Transverse colon (tissue), 4 donors: ENCODE measurements around the gene MDFI. TPM values are rescaled to one million over a fixed set of nuclear protein-coding genes. Genes with fewer than 3 reads are reported as not detected.

Source experiments
- DNase-seq: peaks from one replicate; pipeline ENCODE4 v3.0.0-alpha.2; 2019
- H3K27ac ChIP-seq, 4 donors: fragments of 200-600 bp; sonication (generic); 2 replicates each; pipeline ENCODE4 v1.5.1; 2016 to 2018; ENCODE audit warnings: inconsistent platforms in 4 of 4
- H3K27me3 ChIP-seq: fragments of 200-600 bp; sonication (generic); 2 replicates; pipeline ENCODE4 v1.5.1; 2017; ENCODE audit warnings: inconsistent platforms
- H3K36me3 ChIP-seq, 4 donors: fragments of 200-600 bp; sonication (generic); 2 replicates each; pipeline ENCODE4 v1.5.1; 2017 to 2019; ENCODE audit warnings: inconsistent platforms in 4 of 4
- H3K4me1 ChIP-seq, 4 donors: fragments of 200-600 bp; sonication (generic); 2 replicates each; pipeline ENCODE4 v1.5.1; 2017 to 2020; ENCODE audit warnings: inconsistent platforms in 4 of 4
- H3K4me3 ChIP-seq, 4 donors: fragments of 200-600 bp; sonication (generic); 1 replicate in 1 of 4; 2 replicates in 3 of 4; pipeline versions ENCODE4 v1.5.1 to v1.6.1; 2017 to 2019; ENCODE audit warnings: inconsistent platforms in 4 of 4
- H3K9me3 ChIP-seq, 2 donors: fragments of 200-600 bp; sonication (generic); 2 replicates each; pipeline ENCODE4 v1.5.1; 2017 to 2019; ENCODE audit warnings: inconsistent platforms in 2 of 2
- EP300 ChIP-seq: sonication (generic); formaldehyde crosslinking; IDR thresholded peaks from one replicate; pipeline ENCODE4 v1.6.1; 2017; ENCODE audit warnings: antibody characterized with exemption, low read depth
- POLR2A ChIP-seq: fragments of 450-650 bp; IDR thresholded peaks from one replicate; pipeline ENCODE4 v1.6.1; 2016; ENCODE audit warnings: antibody characterized with exemption, mild to moderate bottlenecking, moderate library complexity
- POLR2AphosphoS5 ChIP-seq, 3 donors: sonication (generic); formaldehyde crosslinking; IDR thresholded peaks; one replicate each; pipeline ENCODE4 v1.6.1; 2016; ENCODE audit warnings: antibody characterized with exemption in 3 of 3
- WGBS, 2 donors: methylation state at CpG; one replicate each; pipeline ENCODE4 v1.1.5; 2018; ENCODE audit warnings: low coverage in 1 of 2; 5-methylcytosine and 5-hydroxymethylcytosine counted together
- in situ Hi-C, 4 donors: fragments of 200-750 bp; cut with MboI; loops; one replicate each; pipeline versions ENCODE4 v1.15.0 to v1.15.1; 2017; ENCODE audit warnings: low sequenced_read_pairs in 3 of 4, low pct_ligation_motif_present in 1 of 4, low pct_unique_long_range_greater_than_20kb in 1 of 4
- intact Hi-C: fragments of 100-400 bp; cut with DNase I; formaldehyde crosslinking; loops from one replicate; pipeline ENCODE4 v1.15.1; 2023; ENCODE audit warnings: low total_unique reads
- total RNA-seq, 4 donors: library from RNA; depleted of rRNA; stranded (reverse); fragments of >200 nt; gene quantifications; one replicate each; pipeline ENCODE4 v1.1.0, GENCODE V29; 2016
- TF ChIP-seq, protein P1 (sequence below), 5 experiments: fragments of 200-600 bp in 3 of 5; fragments of 450-650 bp in 2 of 5; sonication (generic) in 3 of 5; IDR thresholded peaks; 1 replicate in 2 of 5; 2 replicates in 3 of 5; pipeline ENCODE4 v1.5.1; 2016 to 2017; ENCODE audit warnings: antibody characterized with exemption in 5 of 5, inconsistent platforms in 3 of 5, mild to moderate bottlenecking in 2 of 5, moderate library complexity in 1 of 5

The MDFI gene
- total RNA-seq, 4 donors from 2014 or later, result 2.1 to 2.2 TPM; not detected in 2

GRCh38 chr6:41651962-41652657 is 13.8 kb downstream of the MDFI start:
- TF ChIP-seq, protein P1, sequence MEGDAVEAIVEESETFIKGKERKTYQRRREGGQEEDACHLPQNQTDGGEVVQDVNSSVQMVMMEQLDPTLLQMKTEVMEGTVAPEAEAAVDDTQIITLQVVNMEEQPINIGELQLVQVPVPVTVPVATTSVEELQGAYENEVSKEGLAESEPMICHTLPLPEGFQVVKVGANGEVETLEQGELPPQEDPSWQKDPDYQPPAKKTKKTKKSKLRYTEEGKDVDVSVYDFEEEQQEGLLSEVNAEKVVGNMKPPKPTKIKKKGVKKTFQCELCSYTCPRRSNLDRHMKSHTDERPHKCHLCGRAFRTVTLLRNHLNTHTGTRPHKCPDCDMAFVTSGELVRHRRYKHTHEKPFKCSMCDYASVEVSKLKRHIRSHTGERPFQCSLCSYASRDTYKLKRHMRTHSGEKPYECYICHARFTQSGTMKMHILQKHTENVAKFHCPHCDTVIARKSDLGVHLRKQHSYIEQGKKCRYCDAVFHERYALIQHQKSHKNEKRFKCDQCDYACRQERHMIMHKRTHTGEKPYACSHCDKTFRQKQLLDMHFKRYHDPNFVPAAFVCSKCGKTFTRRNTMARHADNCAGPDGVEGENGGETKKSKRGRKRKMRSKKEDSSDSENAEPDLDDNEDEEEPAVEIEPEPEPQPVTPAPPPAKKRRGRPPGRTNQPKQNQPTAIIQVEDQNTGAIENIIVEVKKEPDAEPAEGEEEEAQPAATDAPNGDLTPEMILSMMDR (IDR thresholded peaks at IDR 0.05), result no peak
- no peak for TF ChIP-seq POLR2A
- no peak for TF ChIP-seq POLR2AphosphoS5 (IDR thresholded peaks at IDR 0.05)
- no peak for TF ChIP-seq EP300
- intact Hi-C loops, result no loop called here
- H3K27me3 ChIP-seq, result peaks cover 24% of the 10 kb centered on the region
- WGBS, 2 donors, result 80 to 90% methylated on average over 13 to 14 of the region's 14 CpGs
- no peak overlapping the region for H3K27ac ChIP-seq
- no peaks in the 10 kb centered on the region for H3K9me3 ChIP-seq
- H3K4me1 ChIP-seq, result no peaks in the 10 kb centered on the region
- no peak for DNase-seq
- H3K4me3 ChIP-seq, result no peak overlapping the region
- H3K36me3 ChIP-seq, result no peaks in the 10 kb centered on the region
- in situ Hi-C loops, result no loop called here

GRCh38 chr6:41652866-41653652 is 14.8 kb downstream of the MDFI start:
- in situ Hi-C loops, result no loop called here
- 46 to 59% methylated on average over 6 to 32 of the region's 32 CpGs for WGBS, 2 donors
- no peak overlapping the region for H3K4me3 ChIP-seq

GRCh38 chr6:41653691-41654090 is 15.4 kb downstream of the MDFI start:
- H3K4me1 ChIP-seq, result no peaks in the 10 kb centered on the region
- H3K36me3 ChIP-seq, result no peaks in the 10 kb centered on the region
- no peaks in the 10 kb centered on the region for H3K9me3 ChIP-seq
- H3K27me3 ChIP-seq, result peaks cover 25% of the 10 kb centered on the region
- H3K4me3 ChIP-seq, result no peak overlapping the region
- WGBS, 2 donors, result 77% methylated on average over 5 of the region's 5 CpGs; no CpG with 5 or more reads in 1 of the 2 donors
- intact Hi-C loops (no loop called here), in situ Hi-C loops (no loop called here)
- H3K27ac ChIP-seq, result no peak overlapping the region
- TF ChIP-seq POLR2AphosphoS5 (IDR thresholded peaks at IDR 0.05) (no peak), EP300 (no peak), POLR2A (no peak)
- TF ChIP-seq, protein P1 (IDR thresholded peaks at IDR 0.05), result no peak
- DNase-seq, result no peak

More at GRCh38 chr6:41652866-41653652, 14.8 kb downstream of the MDFI start:
- intact Hi-C loops, result no loop called here
- DNase-seq, result no peak
- TF ChIP-seq POLR2A (no peak), EP300 (no peak), POLR2AphosphoS5 (IDR thresholded peaks at IDR 0.05) (no peak)
- TF ChIP-seq, protein P1 (IDR thresholded peaks at IDR 0.05), result no peak
- Histone ChIP-seq H3K27ac (no peak overlapping the region), H3K27me3 (peaks cover 24% of the 10 kb centered on the region), H3K4me1 (no peaks in the 10 kb centered on the region), H3K9me3 (no peaks in the 10 kb centered on the region), H3K36me3 (no peaks in the 10 kb centered on the region)

GRCh38 chr6:41654151-41654697 is 16.0 kb downstream of the MDFI start:
- no peak for DNase-seq
- TF ChIP-seq, protein P1 (IDR thresholded peaks at IDR 0.05), result no peak
- TF ChIP-seq POLR2A (no peak), POLR2AphosphoS5 (IDR thresholded peaks at IDR 0.05) (no peak), EP300 (no peak)
- peaks cover 28% of the 10 kb centered on the region for H3K27me3 ChIP-seq
- H3K27ac ChIP-seq, result no peak overlapping the region
- no peaks in the 10 kb centered on the region for H3K9me3 ChIP-seq
- intact Hi-C loops, result no loop called here
- in situ Hi-C loops, result no loop called here
- no peaks in the 10 kb centered on the region for H3K4me1 ChIP-seq
- H3K4me3 ChIP-seq, result no peak overlapping the region
- WGBS, 2 donors, result 69 to 78% methylated on average over 2 to 5 of the region's 5 CpGs
- H3K36me3 ChIP-seq, result no peaks in the 10 kb centered on the region
